GM18858 (cell line): Measurements from ENCODE around the gene OS9.

ENCODE experiments used
- ATAC-seq: cut with Tn5 transposase; IDR thresholded peaks from one replicate; pipeline ENCODE4 v1.9.1; 2021; ENCODE audit not compliant: unreplicated experiment

The OS9 gene

DNA sequence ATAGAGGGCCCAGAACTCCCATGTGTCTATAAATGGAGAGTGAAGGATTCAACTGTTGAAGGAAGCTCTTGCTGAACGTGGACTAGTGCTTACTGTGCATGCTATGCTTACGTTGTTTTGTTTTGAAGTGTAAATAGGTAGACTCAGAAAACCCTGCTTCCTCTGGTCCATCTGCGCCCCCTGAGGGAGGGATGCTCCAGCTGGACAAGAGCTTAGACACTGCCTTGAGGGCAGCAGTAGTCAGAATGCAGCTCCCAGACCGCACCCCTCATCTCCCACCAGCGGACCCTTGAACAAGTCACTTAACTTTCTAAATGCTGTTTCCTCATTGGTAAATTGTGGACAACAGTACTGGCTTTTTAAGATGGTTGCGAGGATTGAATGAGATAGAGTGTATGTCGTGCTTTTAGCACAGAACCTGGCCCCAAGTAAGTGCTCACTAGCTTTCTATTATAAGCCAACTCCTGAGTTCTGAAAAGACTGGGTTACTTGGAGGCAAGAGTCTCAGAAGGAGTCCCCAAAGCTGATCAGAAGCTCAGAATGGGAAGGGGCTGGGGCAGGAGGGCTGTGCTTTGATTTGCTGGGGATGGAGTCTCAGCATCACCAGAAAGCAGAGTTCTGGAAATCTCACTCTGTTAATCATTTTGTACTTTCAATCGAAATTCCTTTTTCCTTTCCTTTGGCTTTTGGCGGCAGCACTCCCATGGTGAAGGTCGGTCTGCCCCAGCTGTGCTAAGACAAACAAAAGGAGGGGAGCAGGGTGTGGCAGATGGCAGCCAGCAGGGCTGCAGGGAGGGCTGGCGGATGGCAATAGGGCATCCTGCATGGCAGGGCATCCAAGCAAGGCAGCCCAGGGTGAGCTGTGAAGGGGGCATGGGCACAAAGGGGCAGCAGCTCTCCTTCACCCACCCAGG is 29.0 kb downstream of the OS9 start:
- ATAC-seq, result no peak

GRCh38 chr12:57723630-57723962 is 29.7 kb downstream of the OS9 start:
- no peak for ATAC-seq

DNA sequence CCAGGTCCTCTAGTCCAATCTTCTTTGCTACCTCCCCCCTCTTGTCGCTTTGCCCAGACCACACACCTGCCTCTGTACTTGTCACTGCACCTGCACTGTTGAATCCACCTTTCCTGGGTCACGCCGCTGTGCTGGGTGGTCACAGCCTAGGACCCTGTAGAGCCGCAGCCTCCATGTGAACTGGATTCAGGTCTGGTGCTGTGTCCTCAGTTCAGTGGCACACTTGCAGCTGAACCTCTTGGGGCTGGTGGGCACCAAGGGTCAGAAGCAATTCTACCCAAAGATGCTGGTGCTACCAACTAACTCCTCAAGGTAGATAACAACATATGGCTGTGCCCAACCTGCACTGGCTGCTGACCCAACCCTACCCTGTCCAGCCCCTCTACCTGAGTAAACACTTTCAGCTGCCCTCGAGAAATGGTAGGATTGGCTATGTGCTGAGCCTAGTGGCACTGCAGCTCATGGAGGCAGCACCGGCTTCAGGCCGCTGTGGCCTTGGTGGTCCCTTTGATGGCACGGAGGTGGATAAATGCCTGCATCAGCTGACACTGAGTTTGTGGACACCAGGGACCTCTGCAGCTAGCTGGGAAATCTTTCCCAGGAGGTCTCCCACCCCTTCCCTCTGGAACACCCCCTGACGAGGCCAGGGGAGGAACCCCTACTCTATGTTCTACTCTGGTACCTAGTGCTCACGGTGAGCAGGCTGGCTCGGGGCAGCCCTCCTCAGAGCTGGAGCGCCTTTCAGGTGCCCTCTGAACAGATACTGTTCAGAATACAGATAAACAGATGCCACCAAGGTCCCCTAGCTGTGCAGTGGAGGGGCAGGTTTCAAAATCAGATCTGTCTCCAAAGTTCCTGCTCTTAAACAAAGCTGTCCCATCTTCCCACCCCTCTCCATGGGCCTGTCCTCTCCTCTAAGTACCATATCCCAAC is 30.3 kb downstream of the OS9 start:
- no peak for ATAC-seq

GRCh38 chr12:57724936-57725740 is 31.2 kb downstream of the OS9 start:
- no peak for ATAC-seq

DNA sequence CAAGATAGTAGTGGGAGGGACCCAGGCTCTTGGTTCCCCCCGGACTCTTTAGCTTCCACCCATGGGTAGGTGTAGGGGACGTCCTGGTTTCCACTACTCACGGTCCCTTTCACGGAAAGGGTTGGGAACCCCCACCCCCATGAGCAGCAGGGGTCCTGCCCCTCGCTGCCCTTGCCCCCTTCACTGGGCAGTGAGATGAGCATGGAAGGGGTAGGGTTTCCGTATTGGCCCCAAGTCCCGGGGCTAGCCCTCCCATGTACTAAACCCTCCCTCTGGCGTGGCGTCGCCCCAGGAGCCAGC is 31.9 kb downstream of the OS9 start:
- no peak for ATAC-seq

DNA sequence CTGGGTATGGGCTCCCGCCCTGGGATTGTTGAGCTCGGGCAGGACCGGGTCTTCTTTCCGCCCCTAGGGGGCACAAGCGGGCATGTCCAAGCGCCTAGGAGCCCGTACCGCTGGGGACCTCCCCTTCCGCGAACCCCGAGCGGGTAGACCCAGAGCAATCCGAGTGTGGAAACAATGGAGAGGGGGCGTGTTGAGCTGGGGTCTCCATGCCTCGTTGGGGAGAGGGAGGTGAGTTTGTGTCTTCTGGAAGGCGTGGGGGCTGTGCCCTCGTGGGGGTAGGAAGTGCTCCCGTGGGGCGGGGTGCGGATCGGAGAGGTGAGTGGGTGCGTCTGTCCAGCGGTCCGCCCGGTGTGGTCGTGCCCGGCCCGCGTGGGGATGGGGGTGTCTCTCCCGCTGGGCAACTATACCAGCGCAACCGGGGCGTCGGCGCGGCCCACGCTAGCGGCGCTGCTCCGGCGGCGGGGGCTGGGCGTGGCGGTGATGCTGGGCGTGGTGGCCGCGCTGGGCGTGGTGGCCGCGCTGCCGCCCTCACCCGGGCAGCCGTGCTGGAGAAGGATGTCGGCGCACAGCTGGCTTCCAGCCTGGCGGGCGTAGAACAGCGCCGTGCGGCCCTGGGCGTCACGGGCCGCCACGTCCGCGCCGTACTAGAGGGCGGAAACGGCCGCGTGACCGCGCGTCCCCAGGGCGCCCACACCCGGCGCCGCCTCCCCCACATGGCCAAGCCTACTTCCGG is 32.4 kb downstream of the OS9 start:
- no peak for ATAC-seq

DNA sequence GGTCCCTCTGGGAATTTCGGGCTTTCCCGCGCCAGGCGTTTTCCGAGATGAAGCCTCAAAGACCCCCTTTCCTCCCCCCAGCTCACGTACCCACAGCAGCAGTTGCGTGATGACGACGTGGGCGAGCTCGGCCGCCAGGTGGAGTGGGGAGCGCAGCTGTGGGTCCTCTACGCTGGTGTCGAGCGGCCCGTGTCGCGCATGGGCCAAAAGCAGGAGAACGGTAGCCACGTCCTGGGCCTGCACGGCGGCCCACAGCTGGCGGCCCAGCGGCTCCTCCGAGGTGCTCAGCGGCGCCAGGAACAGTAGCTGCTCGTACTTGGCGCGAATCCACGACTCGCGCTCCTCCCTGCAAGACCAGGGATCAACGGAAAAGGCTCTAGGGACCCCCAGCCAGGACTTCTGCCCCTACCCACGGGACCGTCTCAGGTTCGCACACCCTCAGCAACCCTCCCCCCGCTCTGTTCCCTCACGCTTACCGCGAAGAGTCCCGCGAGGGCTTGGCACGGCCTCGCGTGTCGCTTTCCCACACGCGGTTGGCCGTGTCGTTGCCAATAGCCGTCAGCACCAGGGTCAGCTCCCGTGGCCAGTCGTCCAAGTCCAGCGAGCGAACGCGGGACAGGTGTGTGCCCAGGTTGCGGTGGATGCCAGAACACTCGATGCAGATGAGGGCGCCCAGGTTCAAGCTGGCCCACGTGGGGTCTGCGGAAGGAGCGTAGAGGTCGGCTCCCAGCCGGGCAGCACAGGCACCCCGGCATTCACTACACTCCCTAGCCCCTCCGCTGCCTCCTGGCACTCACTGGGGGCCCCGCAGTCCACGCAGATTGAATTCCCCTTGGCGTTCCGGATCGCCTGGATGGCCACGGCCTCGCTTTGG is 33.2 kb downstream of the OS9 start:
- ATAC-seq, result no peak

GRCh38 chr12:57727758-57728395 is 33.9 kb downstream of the OS9 start:
- no peak for ATAC-seq

- ATAC-seq, result no peak
Observed at GRCh38 chr12:57729321-57729844, 35.5 kb downstream of the OS9 start.

DNA sequence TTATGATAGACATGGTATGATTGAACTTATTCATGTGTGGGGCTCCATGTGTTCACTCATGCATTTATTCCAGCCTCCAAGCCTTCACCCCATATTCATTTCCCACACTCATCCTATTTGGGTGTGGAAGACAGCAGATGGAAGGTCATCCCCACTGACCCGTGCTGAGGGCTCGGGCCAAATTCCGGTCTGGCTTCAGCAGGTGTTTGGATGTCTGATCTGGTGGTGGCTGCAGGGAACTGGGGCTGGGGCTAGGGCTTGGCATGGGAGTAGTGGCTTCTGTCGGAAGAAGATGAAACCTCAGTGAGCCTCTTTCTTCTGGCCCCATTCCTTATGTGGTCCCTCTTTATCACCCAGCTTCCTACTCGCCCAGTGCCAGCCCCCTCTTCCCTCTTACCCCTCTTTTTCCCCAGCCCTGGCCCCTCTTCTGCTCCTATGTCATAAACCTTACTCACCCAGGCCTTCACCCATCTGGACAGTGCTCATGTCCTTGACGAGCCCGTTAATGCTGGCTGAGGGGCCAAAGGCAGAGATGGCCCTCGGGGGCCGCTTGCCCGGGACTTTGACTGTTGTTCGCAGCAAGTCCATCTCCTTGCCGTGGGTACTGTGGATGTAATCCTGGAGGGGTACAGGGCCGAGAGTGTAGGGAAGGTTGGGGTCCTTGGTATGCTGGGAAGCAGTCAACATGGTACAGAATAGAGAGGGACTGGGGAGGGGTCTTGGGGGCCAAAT is 36.6 kb downstream of the OS9 start:
- ATAC-seq, result no peak

- no peak for ATAC-seq
Observed at GRCh38 chr12:57731411-57732080, 37.6 kb downstream of the OS9 start.

DNA sequence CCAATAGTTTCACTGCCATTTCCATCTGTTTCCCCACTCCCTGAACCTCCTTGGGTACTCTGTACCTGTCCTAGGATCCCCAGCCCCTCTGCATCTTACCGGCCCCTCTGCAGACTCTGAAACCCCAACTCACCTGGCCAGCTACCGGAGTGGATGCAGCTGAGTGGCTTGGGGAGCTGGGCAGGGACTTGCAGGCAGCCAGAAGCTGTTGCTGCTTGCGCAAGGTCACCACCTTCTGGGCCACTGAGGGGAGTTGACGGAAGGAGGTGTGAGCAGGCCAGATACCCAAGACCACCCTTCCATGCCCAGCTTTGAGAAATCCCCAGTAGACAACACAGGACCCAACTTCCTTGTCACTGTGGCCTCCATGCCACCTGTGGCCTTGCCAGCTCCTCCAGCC is 38.3 kb downstream of the OS9 start:
- ATAC-seq, result no peak

- no peak for ATAC-seq
Observed at GRCh38 chr12:57732726-57733593, 39.0 kb downstream of the OS9 start.

DNA sequence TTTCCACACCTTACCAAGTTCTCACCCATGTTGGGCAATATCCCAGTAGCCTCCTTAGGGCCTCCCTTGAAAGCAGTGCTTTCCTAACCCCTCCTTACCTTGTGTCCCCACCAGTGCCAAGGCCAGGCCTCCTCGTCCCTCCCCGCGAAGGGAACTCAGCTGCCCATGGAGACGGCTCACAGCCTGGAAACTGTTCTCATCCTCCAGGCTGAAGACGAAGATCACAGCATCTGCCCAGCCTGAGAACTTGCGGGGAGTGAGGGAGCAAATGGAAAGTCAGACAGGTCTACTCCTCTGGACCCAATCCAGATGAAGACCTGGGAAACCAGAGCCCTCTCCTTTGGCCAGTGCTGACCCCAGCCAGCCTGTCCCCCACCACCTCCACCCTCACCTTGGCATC is 40.0 kb downstream of the OS9 start:
- no peak for ATAC-seq

DNA sequence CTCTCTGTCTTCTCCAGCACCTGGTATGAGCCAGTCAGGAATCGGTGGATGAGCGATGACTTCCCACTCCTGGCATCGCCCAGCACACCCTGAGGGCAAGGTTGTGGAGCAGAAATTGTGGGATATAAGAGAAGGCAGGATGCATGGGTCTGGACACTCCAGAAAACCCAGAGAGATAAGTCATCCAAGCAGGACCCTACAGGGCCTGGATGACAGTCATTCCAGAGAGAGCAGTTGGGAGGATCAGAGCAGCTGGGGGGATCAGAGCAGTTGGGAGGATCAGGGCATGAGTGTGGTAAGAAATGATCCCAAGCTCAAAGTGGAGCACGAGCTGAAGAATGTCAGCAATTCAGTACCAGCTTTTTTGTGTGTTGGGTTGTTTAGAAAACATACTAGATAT is 40.7 kb downstream of the OS9 start:
- ATAC-seq, result no peak

GRCh38 chr12:57735198-57735855 is 41.4 kb downstream of the OS9 start:
- no peak for ATAC-seq
